HG03175 (cell line): Measurements from ENCODE around the gene GLCE.
"Not testable (repeated sequence)": the region's sequence is repeated elsewhere in the genome, so short reads cannot be mapped to it uniquely, and the experiment has no call there.

Experiments
- ATAC-seq: cut with Tn5 transposase; IDR thresholded peaks from one replicate; pipeline ENCODE4 v1.9.1; 2021; ENCODE audit warnings: mild to moderate bottlenecking, moderate library complexity; ENCODE audit not compliant: unreplicated experiment

The GLCE gene

DNA sequence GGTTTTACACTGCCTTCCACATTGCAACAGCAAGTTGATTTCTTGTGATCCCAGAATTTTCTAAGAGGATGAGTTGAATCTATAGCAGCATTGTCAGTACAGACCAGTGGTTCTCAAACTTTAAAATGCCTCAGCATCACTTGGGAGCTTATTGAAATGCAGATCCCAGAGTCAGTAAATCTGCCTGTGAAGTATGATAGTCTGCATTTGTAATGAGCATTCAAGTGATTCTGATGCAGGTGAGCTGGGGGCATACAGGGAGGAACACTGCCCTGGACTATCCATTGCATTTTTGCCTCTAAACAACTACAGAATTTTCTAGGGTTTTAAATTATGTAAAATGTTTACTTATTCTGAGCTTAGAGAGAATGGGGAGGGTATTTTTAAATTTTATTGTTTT lies 110.8 kb downstream of the GLCE start:
- ATAC-seq = no peak

DNA sequence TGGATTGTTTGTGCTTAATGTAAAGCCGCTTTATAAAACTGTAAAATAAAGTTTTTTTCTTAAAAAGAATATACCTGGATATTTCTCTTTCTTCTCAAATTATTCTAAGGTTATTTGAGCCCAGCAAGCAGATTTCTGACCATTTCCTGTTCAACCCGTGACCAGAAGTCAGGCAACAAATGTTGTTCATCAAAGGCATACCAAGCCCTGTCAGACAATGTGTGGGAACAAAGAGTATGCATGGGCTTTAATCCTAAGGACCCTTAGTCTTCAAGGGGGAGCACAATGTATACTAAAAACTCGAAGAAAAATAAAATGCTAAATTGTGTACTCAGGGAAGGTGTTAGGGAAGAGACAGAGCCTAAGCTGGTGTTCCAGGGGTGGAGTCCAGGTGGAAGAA lies 111.7 kb downstream of the GLCE start:
- no peak for ATAC-seq

DNA sequence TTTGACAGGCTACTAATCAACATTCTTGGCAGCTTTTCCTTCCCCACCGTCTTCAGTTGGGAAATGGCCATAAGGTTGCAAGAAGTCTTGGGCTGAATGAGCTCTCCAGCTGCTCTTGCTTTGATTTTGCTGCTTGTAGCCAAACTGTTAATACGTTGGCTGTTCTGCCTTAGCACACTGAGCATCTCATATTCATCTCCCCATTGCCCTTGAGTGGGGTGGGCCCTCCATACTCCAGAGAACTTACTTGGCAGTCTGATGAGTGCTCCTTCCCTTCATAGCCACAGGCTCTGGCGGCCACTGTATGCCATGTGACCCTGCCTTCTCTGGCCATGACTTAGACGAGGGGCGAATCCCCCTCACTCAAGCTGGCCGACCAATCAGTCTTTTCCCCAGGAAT lies 112.5 kb downstream of the GLCE start:
- no peak for ATAC-seq

DNA sequence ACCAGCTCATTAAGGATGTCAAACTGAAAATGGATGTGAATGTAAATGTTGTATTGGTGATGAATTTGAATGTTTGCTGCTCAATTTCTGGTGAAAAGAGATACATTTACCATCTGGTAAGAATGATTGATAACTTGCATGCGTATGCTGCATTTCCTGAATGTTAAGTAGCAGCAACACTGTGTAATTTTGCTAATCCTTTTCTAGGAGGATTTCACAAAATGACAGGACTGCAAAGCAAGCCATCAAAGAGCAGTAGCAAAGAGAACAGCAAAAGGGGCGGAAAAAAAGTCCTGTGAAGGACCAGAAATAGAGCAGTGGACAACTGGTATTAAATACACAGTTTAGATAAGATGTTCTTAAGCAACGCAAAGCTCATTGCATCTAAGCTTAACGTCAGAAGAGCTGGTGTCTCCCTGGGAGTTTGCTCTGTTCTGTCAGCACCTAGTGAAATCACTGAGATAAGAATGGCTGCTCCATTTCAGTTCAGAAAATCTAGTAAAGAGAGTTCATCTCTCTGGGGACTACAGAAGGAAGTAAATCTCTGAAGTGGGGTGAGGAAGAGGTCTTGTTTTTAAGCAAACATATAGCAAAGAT lies 114.7 kb downstream of the GLCE start:
- no peak for ATAC-seq

DNA sequence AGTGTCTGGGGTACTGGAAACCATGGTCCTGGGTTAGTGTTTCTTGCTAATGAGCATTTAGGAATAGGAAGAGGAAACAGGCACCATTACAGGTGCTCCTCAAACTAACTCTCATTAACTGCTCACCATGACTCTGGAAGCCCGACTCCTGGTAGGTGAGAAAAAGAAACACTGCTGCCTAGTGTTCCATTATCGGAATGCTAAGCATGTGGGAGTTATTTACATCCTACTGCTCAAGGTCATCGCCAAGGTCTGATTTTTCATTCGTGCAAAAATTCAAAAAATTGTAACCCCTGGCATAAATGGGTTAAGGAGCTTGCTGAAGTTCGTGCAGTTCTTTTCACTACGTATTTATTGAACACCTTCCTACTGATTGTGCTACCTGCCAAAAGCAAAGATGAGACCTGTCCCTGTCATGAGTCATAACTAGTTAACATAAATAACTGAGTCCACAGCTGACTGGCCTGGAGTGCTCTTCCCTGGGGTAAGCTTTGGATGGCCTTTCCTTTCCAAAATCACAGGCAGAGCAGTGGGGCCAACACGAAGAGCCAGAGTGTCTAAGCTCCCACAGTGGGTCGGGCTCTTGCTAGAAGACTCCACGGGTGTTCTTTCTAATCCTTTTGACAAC lies 115.6 kb downstream of the GLCE start:
- ATAC-seq = no peak

DNA sequence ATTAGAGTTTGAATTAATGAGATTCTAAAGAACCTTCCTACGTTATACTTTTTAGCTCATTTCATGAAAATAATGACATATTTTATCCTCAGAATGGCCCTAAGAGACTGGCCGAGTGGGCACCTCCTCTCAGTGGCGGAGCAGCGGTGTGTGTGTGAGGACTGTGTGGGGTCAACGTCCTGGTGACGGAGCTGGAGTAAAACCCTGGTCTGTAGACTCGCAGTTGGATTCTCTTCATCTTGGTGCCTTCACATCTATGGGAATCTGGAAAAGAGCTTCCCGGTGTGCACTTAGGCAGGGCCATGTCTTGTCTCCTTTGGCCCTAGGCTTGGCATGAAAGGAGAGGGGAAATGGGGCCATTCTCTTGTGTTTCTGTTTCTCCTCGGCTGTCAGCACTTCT lies 116.9 kb downstream of the GLCE start:
- no peak for ATAC-seq

DNA sequence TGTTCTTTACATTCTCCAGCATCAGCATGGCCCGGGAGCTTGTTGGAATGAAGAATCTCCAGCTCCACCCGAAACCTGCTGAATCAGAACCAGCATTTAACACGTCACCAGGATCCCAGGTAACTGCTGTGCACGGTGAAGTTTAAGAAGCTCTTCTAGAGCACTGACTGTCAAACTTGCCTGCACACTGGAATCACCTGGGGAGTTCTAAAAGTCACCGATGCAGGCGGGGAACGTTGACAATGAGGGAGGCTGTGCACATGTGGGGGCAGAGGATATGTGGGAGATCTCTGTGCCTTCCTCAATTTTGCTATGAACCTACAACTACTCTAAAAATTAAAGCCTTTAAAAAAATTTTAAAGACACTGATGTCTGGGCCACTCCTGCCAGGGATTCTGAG lies 119.2 kb downstream of the GLCE start:
- ATAC-seq = no peak

DNA sequence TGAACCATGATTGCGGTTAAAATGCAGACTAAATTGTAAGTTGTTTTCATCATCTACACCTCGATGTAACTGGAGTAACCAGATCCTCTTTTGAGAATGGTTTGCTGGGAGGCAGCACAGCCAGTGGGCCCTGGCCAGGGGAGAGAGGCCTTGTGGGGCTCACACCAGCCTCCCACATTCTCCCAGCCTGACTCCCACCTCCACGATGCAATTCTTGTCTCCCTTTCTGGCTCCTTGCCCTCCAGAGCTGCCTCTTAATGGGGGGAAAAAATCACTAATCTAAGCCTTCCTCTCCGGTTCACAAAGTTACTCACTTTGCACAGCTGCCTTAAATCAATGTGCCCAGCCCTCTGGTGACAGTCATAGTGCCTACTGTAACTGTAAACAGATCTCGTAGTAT lies 120.3 kb downstream of the GLCE start:
- no peak for ATAC-seq

DNA sequence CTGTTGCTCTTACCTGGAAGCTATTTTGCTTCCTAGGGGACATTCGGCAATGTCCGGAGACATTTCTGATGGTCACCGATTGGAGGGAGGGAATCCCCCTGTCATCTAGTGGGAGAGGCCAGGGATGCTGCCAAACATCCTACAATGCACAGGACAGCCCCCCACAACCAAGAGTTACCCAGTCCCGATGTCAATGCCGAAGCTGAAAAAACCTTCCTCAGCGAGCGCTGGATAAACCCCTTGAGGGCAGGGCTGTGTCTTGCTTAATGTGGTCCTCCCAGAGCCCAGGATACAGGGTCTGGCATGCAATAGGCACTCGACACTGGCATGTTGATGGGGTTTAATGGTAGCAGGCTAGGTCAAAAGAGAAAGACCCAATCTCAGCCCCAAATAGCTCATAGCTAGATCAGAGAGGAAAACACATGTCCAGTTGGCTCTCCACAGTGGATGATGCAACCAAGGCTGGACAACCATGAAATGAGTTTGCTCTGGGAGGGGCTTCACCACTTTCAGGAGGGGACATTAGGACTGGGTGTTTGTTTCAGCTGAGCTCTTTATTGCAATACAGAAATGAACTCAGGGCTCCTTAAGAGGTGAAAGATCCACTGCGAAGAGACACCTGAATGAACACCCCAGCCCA lies 121.8 kb downstream of the GLCE start:
- no peak for ATAC-seq

DNA sequence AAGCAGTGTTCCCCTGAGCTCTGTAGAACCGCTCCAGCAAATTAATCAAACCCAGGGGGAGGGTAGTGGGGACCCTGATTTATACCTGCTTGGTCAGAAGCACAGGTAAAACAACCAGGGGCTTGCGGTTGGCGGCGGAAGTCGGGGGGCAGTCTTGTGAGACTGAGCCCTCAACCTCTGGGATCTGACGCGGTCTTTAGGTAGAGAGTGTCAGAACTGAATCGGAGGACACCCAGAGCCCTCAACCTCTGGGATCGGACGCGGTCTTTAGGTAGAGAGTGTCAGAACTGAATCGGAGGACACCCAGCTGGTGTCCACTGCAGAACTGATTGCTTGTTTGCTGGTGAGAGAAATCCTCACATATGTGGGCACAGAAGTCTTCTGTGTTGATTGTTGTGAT lies 125.4 kb downstream of the GLCE start:
- ATAC-seq = no peak

DNA sequence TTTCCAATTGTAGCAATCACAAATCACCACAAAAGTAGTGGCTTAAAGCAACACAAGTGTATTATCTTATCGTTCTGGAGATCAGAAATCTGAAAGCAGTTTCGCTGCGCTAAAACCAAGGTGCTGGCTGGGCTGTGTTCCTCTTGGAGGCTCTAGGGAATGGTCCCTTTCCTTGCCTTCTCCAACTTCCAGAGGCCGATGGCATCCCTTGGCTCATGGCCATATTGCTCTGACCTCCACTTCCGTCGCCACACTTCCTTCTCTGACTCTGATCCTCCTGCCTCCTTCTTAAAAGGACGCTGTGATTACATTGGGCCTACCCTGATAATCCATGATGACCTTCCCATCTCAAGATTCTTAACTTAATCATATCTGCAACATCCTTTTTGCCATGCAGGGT lies 127.6 kb downstream of the GLCE start:
- ATAC-seq = no peak

DNA sequence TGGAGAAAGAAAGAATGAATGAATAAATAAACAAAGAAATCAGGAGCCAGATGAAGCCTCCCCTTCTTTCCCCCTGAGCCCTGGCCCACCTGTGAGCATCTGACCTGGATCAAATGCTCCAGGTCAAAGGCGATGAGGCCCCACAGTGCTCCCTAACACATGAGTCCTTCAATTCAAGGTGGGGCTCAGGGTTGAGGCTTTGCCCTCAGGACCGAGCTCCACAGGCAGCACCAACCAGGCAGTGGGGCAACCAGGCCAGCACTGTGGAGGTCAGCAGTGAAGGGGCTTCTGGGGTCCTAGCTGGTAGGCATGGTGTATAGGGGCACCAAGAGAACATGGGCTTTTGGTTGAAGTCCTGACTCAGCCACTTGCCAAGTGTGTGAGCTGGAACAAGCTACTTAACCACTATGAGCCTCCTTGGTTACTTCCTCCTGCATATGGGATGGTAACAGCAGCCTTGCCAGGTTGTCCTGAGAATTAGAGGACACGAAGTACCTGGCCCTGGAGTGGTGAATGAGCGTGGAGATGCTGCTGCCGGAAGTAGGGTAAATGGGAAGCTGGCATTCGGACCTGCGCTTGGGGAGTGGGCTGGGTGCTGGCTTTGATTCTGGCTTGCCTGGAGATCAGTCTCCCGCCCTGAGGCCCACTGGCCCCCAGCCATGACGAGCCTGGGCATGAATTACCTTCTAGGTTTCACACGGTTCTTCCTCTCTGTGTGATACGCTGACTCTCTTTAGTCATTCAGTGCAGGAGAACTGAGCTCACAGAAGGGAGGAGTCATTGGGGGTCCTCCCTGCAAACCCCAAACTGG lies 128.3 kb downstream of the GLCE start:
- no peak for ATAC-seq

DNA sequence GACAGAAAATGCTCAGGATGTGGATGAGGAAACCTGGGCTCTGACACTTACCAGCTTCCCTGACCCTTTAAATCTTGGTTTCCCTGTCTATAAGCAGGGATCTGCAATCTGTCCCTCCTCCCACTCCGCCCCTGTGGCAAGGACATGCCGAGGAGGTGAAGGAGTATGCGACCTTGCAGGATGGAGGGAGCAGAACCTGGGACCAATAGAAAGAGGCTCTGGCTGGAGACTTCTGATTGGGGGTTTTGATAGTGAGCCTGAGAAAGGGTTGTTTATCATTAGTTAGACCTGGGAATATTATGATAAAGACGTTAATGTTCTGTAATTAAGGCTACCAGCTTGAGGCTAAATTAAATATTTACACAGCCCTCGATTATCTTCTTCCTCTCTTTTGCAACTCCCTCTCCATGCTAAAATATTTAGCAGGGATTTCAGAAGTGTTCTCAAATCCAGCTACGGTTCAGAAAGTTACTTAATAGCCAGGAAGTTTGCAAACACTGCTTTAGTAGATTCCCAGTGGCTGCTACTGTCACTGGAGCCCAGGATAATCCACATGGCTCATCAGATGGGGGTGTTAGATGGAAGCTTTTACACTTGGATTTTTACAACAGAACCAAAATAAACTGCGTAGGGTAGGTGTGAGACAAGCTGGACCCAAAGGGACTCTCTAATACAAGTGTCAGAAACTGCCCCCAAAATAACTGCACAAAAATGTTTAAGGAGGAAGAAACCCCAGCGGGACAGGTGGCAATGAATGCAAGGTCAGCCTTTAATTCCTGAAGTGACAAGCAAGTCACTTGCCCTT lies 129.1 kb downstream of the GLCE start:
- ATAC-seq = no peak

DNA sequence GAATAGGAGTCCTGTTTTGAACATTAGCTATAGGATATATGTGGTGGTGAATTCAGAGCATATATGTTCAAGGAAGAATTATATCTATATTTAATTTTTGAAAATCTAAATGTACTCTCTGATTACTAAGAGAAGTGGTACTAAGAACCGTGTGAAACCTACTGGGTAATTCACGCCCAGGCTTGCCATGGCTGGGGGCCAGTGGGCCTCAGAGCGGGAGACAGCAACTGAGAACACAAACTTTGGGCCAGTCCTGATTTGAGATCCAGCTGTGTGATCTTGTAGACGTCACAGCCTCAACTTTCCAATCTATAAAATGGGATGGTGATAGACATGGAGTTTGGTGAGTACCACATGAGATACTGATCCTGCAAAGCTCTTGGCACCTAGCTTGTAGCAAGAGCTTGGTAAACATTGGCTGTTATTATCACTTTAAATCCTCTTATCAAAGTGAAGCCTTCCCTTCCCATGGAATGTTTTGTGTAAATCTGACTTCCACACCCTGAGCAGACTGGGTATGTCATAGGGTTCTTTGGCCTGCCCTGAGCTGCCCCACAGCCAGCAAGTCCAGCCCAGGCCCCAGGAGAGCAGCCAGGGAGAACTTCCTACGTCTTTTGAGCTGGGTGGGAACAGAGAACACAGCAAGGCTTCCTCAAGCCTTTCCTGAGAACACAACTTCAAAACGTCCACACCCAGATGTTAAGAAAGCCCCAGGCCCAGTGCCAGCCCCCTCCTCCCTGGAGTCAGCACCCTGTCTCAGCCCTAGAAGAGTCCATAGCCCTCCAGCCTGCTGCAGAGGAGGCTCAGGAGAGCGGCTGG lies 130.1 kb downstream of the GLCE start:
- no peak for ATAC-seq

DNA sequence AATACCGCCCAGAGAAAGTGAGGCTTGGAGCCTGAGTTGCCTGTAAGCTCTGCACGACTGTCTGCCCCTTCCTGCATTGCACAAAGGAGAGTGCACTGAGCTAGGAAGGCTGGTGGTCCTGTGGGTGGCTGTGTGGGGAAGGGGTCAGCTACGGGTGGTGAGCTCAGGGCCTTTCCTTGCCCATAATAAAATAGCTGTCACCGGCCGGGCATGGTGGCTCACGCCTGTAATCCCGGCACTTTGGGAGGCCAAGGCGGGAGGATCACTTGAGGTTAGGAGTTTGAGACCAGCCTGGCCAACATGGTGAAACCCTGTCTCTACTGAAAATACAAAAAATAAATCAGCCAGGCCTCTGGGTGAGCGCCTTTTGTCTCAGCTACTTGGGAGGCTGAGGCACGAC lies 131.2 kb downstream of the GLCE start:
- not testable (repeated sequence) for ATAC-seq

DNA sequence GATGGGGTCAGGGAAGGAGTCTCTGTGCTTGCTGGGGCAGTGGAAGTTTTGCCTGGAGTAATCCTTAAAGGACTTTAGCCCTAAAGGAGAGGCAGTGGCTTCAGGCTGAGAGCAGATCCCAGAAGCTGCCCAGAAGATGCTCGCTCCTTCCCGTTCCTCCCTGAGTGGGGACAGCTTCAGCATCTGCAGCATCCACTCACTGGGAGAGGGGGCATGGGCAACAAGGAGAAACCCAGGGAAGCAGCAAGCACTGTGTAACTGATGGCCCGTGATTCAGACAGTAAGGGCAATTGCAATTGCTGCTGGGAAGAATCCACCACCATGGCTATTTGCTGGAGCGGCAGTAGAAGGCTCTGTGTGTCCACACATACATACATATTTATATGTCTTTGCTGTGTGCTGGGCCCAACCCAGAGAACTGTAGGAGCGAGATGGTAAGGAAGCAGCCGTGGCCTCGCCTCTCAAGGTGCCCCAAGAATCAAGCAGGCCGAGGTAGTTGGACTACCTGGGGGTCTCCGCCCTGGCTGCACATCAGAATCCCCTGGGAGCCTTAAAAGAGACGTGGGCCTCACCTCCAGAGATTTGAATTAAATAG lies 132.5 kb downstream of the GLCE start:
- no peak for ATAC-seq

DNA sequence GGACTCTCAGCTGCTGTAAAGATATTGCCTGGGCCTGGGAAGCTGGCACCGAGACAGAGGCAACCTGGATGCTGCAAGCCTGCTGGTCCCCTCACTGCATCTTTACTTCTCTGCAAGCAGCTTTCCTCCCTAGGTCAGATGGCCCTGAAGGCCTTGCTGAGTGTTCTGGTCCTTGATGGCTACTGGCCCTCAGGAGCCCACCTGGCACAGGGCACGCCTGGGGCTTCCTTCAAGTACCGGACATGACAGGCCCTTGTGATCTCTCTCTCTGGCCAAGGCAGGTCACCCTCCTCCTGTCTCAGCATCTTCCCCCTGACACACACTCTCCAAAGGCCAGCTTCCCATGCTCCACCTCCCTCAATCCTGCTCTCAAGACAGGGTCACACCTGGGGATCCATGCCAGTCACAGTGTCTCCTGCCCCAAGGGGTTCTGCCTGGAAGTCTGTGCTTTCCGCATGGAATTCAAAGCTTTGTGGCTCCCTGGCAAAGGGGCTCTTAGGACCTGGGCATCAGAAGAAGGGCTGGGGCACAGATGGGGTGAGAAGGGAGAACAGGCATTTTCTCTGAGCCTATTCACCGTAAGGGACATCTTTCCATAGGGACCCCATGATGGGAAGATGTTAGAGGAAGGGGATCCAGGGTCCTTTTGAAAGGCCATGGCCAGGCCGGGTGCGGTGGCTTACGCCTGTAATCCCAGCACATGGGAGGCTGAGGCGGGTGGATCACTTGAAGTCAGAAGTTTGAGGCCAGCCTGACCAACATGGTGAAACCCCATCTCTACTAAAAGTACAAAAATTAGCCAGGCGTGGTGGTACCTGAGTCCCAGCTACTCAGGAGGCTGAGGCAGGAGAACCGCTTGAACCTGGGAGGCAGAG lies 133.5 kb downstream of the GLCE start:
- ATAC-seq = no peak

DNA sequence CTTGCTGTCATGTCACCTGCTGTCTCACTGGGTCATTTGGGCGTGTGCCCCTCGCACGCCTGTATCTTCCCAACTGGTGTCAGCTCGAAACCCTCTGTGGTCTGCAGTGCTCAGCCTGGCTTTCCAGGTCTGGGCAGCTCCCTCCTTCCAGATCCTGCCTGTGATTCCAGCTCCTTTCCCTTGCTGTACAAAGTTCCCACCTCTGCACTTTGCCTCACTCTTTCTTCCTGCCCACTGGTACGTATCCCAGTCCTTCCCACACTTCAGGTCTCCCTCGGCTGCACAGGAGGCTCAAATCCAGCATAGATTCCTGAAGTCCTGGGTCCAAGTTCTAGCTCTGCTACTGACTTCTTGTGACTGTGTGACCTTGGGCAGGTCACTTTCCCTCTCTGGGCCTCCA lies 136.2 kb downstream of the GLCE start:
- no peak for ATAC-seq
